Activated CD8-positive, alpha-beta T cell treated with anti-CD3 and anti-CD28 coated beads for 36 hours (primary cell): ENCODE results near the gene CTSF. TPM values are rescaled to one million over a fixed set of nuclear protein-coding genes. Genes with fewer than 3 reads are reported as not detected.
A peak's percentile ranks its signal among the peaks of the same experiment; 100 is the strongest.
"Not testable (repeated sequence)": the region's sequence is repeated elsewhere in the genome, so short reads cannot be mapped to it uniquely, and the experiment has no call there.

Source experiments
- ATAC-seq: fragments of 200-7000 bp; cut with Tn5 transposase; one replicate; pipeline ENCODE4 v1.10.0; 2021; ENCODE audit warnings: mild to moderate bottlenecking, moderate library complexity
- CTCF ChIA-PET: fragments of 350-600 bp; sonication (Branson Sonifier 250); formaldehyde crosslinking; loops from one replicate; lab custom pipeline; 2021; ENCODE audit warnings: antibody characterized with exemption; lab: Charles Lee
- POLR2A ChIA-PET: fragments of 350-600 bp; sonication (Branson Sonifier 250); formaldehyde crosslinking; loops from one replicate; lab custom pipeline; 2021; ENCODE audit warnings: antibody characterized with exemption; lab: Charles Lee
- DNase-seq: peaks from one replicate; pipeline ENCODE4 v3.0.0-alpha.2; 2020
- H3K27ac Mint-ChIP-seq: one replicate; pipeline ENCODE4 v1.8.0; 2021; ENCODE audit warnings: mild to moderate bottlenecking, mixed read lengths
- H3K27me3 Mint-ChIP-seq: one replicate; pipeline ENCODE4 v1.8.0; 2021; ENCODE audit warnings: mixed read lengths
- H3K36me3 Mint-ChIP-seq: one replicate; pipeline ENCODE4 v1.8.0; 2021; ENCODE audit warnings: low read depth, mixed read lengths
- H3K4me1 Mint-ChIP-seq: one replicate; pipeline ENCODE4 v1.8.0; 2021; ENCODE audit warnings: low read depth, mixed read lengths
- H3K4me3 Mint-ChIP-seq: one replicate; pipeline ENCODE4 v1.8.0; 2021; ENCODE audit warnings: mild to moderate bottlenecking, moderate library complexity, mixed read lengths
- H3K9me3 Mint-ChIP-seq: one replicate; pipeline ENCODE4 v1.8.0; 2021; ENCODE audit warnings: mixed read lengths
- CTCF ChIP-seq: fragments of 200-600 bp; IDR thresholded peaks from one replicate; pipeline ENCODE4 v1.8.0; 2022; ENCODE audit warnings: antibody characterized with exemption, mild to moderate bottlenecking
- intact Hi-C: fragments of 100-400 bp; cut with micrococcal nuclease; formaldehyde crosslinking; loops from one replicate; pipeline ENCODE4 v1.10.0; 2022
- total RNA-seq, 2 experiments: library from RNA; stranded (reverse); gene quantifications; one replicate each; pipeline ENCODE4 v1.2.3, GENCODE V29; 2021

Gene CTSF
- total RNA-seq, 2 experiments from 2014 or later = 0.68 to 1.3 TPM

GRCh38 chr11:66542362-66542761 is 26.0 kb downstream of the CTSF start:
- Mint-ChIP-seq H3K27ac (peak overlapping the region; percentile 2), H3K27me3 (no peaks in the 10 kb centered on the region), H3K36me3 (peaks cover 13% of the 10 kb centered on the region), H3K9me3 (no peaks in the 10 kb centered on the region), H3K4me3 (no peak overlapping the region), H3K4me1 (peaks cover 17% of the 10 kb centered on the region)
- POLR2A ChIA-PET = interaction anchor here (0.7 to 1.4 kb wide), 4 partner anchors 9 to 119 kb away, joined by 3 to 7 read pairs (median 4); no protein-coding TSS in a partner anchor
- intact Hi-C loops = loop anchor here (10.0 kb wide), 2 partner anchors 58 to 132 kb away; partner anchors contain the start of genes DPP3 and RBM4B
- no peak for TF ChIP-seq CTCF
- DNase-seq = no peak
- CTCF ChIA-PET = interaction anchor here (0.8 to 1.4 kb wide), 3 partner anchors 13 to 136 kb away, joined by 3 read pairs; partner anchors contain the start of gene MRPL11
- no peak for ATAC-seq

DNA sequence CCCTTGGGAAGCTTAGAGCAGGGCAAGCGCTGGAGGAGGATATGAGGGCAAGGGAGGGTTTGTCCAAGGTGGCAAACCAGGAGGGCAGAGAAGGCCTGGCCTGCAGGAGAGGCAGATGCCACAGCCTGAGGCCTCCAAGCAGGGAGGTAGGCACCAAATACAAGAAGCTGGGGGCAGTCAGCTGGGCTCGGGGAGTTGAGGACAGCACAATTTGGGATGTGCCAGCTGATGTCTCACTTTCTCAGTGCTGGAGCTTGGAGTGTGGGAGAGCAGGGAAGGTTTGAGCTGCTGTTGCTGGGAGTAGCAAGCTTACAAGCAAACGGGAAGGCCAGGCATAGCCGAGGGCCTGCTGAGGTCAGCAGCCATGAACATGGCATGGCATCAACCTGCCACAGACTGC is 26.5 kb downstream of the CTSF start:
- CTCF ChIA-PET = interaction anchor here (0.8 to 1.4 kb wide), 2 partner anchors 13 to 103 kb away, joined by 3 read pairs; partner anchors contain the start of gene MRPL11
- no peak overlapping the region for H3K27ac Mint-ChIP-seq
- TF ChIP-seq CTCF = no peak
- peaks cover 17% of the 10 kb centered on the region for H3K4me1 Mint-ChIP-seq
- POLR2A ChIA-PET = interaction anchor here (0.7 to 1.4 kb wide), 3 partner anchors 8 to 119 kb away, joined by 3 to 7 read pairs (median 4); no protein-coding TSS in a partner anchor
- peaks cover 15% of the 10 kb centered on the region for H3K36me3 Mint-ChIP-seq
- no peaks in the 10 kb centered on the region for H3K9me3 Mint-ChIP-seq
- no peak for ATAC-seq
- intact Hi-C loops = loop anchor here (10.0 kb wide), 2 partner anchors 57 to 133 kb away; partner anchors contain the start of genes DPP3 and RBM4B
- no peak overlapping the region for H3K4me3 Mint-ChIP-seq
- no peak for DNase-seq
- no peaks in the 10 kb centered on the region for H3K27me3 Mint-ChIP-seq

DNA sequence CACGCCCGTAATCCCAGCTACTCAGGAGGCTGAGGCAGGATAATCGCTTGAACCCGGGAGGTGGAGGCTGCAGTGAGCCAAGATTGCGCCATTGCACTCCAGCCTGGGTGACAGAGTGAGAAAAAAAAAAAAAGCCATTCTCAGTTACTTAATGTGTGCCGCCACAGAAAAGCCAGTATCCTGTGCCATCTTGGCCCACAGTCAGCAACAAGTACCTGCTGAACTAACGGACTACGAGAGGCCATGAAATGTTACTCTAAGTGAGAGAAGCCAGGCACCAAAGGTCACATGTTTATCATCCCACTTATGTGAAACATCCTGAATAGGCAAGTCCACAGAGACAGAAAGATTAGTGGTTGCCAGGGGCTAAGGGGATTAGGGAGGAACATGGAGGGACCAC is 27.8 kb downstream of the CTSF start:
- ATAC-seq, H3K4me3 Mint-ChIP-seq, CTCF ChIA-PET, POLR2A ChIA-PET, H3K27ac Mint-ChIP-seq, H3K9me3 Mint-ChIP-seq, H3K27me3 Mint-ChIP-seq, DNase-seq: not testable (repeated sequence)
- peaks cover 18% of the 10 kb centered on the region for H3K36me3 Mint-ChIP-seq
- intact Hi-C loops = loop anchor here (10.0 kb wide), 2 partner anchors 56 to 134 kb away; partner anchors contain the start of genes DPP3 and RBM4B
- H3K4me1 Mint-ChIP-seq = peaks cover 17% of the 10 kb centered on the region

GRCh38 chr11:66539870-66540213 is 28.6 kb downstream of the CTSF start:
- Mint-ChIP-seq H3K4me3 (no peak overlapping the region), H3K27ac (no peak overlapping the region), H3K4me1 (peaks cover 14% of the 10 kb centered on the region), H3K9me3 (no peaks in the 10 kb centered on the region), H3K27me3 (no peaks in the 10 kb centered on the region), H3K36me3 (peaks cover 19% of the 10 kb centered on the region)
- POLR2A ChIA-PET = no interaction called here
- DNase-seq = no peak
- CTCF ChIA-PET = no interaction called here
- ATAC-seq = no peak
- no peak for TF ChIP-seq CTCF
- intact Hi-C loops = loop anchor here (10.0 kb wide), 2 partner anchors 55 to 135 kb away; partner anchors contain the start of genes DPP3 and RBM4B

DNA sequence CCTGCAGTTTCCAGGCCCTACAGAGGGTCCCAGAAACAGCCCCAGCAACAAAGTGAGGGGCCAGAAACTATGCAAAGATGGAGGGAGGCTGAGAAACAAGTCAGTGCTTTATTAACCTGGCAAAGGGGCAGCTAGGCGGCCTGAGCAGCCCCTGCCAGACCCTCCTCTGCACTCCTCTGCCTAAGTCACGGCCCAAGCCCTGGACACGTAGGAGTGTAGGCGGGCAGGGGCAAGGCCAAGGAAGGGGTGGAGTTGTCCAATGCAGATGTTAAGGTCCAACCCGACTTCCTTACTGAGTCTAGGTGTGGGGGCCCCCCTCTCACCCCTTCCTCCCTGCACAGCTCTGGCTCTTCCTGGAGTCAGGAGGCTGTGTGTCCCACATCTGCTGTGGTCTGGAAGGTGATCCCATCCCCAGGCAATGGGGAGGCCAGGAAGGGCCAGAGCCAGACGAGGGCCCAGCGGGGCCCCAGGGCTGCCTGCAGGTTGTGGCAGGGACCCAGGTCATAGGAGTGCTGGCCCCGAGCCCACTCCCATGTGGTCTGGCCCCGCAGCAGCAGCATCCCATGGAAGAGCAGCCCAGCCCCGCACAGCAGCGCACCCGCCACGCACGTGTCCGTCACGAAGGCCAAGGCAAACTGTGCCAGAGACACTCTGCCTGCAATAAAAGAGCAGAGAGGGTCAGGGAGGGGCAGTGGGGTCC is 29.1 kb downstream of the CTSF start:
- Mint-ChIP-seq H3K9me3 (no peaks in the 10 kb centered on the region), H3K4me1 (peaks cover 12% of the 10 kb centered on the region), H3K27ac (no peak overlapping the region), H3K36me3 (peaks cover 18% of the 10 kb centered on the region), H3K4me3 (no peak overlapping the region), H3K27me3 (no peaks in the 10 kb centered on the region)
- no peak for DNase-seq
- POLR2A ChIA-PET = no interaction called here
- CTCF ChIA-PET = no interaction called here
- intact Hi-C loops = no loop called here
- no peak for TF ChIP-seq CTCF
- no peak for ATAC-seq
